K562 (cell line): ENCODE measurements around the gene ANKLE2. TPM values are rescaled to one million over a fixed set of nuclear protein-coding genes. Genes with fewer than 3 reads are reported as not detected.
"Not testable (repeated sequence)": the region's sequence is repeated elsewhere in the genome, so short reads cannot be mapped to it uniquely, and the experiment has no call there.

ENCODE experiments used
- ATAC-seq: fragments of 200-7000 bp; cut with Tn5 transposase; 3 replicates; pipeline ENCODE4 v1.9.1; 2020; ENCODE audit warnings: moderate library complexity
- BruUV-seq: library from RNA; stranded (reverse); fragments of 400-500 nt; replicated peaks from 2 replicates; lab custom pipeline; 2021; lab: Mats Ljungman, UMichigan
- CTCF ChIA-PET: fragments of 300-600 bp; formaldehyde crosslinking; extraction: SDS; loops from one replicate; lab custom pipeline; 2021; ENCODE audit warnings: low intra/inter-chr PET ratio; lab: Yijun Ruan, JAX
- POLR2A ChIA-PET: fragments of 300-600, 350-650 bp; sonication (Branson Sonifier 250); formaldehyde crosslinking; extraction: SDS; loops from one replicate; lab custom pipeline; 2021; ENCODE audit warnings: antibody characterized with exemption, inconsistent platforms; lab: Yijun Ruan, JAX
- DNase-seq, 4 experiments: peaks; one replicate each; pipeline versions ENCODE4 v3.0.0 to v3.0.0-alpha.2; 2011 to 2018; ENCODE audit warnings: low spot score in 3 of 4, mixed read lengths in 3 of 4; ENCODE audit errors: extremely low read depth in 1 of 4
- FAIRE-seq: peaks from 2 replicates; lab custom pipeline; 2011; peaks lifted over from hg19 to GRCh38; lab: Jason Lieb, UNC
- H2AFZ ChIP-seq: 2 replicates; pipeline ENCODE4 v1.6.0; 2011; ENCODE audit warnings: low read depth, low read length, control low read depth, inconsistent platforms
- H3K27ac ChIP-seq: fragments of 200-600 bp; 3 replicates; pipeline ENCODE4 v1.8.0; 2011; ENCODE audit warnings: low read depth, mild to moderate bottlenecking, control low read depth, inconsistent platforms, low read length, moderate library complexity, mixed read lengths; ENCODE audit errors: extremely low read depth
- H3K27me3 ChIP-seq, 2 experiments: fragments of 300-600 bp in 1 of 2; 2 replicates in 1 of 2; 3 replicates in 1 of 2; pipeline versions ENCODE4 v1.6.0 to v1.8.0; 2011; ENCODE audit warnings: inconsistent platforms in 2 of 2, low read length in 2 of 2, mild to moderate bottlenecking in 1 of 2, mixed read lengths in 1 of 2, moderate library complexity in 1 of 2; ENCODE audit not compliant: control insufficient read depth in 2 of 2, insufficient read depth in 2 of 2
- H3K36me3 ChIP-seq: fragments of 300-600 bp; 3 replicates; pipeline ENCODE4 v1.8.0; 2011; ENCODE audit warnings: mild to moderate bottlenecking, low read length, inconsistent platforms; ENCODE audit not compliant: control insufficient read depth, insufficient read depth
- H3K4me1 ChIP-seq, 2 experiments: fragments of 200-600 bp in 1 of 2; replicated peaks in 1 of 2; 2 replicates in 1 of 2; 3 replicates in 1 of 2; pipeline versions ENCODE4 v1.5.1 to v1.8.0; 2011; ENCODE audit warnings: inconsistent platforms in 2 of 2, low read length in 2 of 2, mild to moderate bottlenecking in 1 of 2, mixed read lengths in 1 of 2, moderate library complexity in 1 of 2; ENCODE audit not compliant: control insufficient read depth in 2 of 2, insufficient read depth in 2 of 2
- H3K4me2 ChIP-seq: 2 replicates; pipeline ENCODE4 v1.6.1; 2011; ENCODE audit warnings: low read length, control low read depth, inconsistent platforms, mixed read lengths; ENCODE audit not compliant: insufficient read depth
- H3K4me3 ChIP-seq: fragments of 200-600 bp; sonication (generic), shearing (Covaris generic); 2 replicates; pipeline ENCODE4 v1.5.1; 2016; ENCODE audit warnings: control low read depth, inconsistent platforms
- H3K79me2 ChIP-seq: fragments of 200-600 bp; 3 replicates; pipeline ENCODE4 v1.8.0; 2011; ENCODE audit warnings: low read length, inconsistent platforms; ENCODE audit not compliant: control insufficient read depth, insufficient read depth
- H3K9ac ChIP-seq, 2 experiments: 2 replicates each; pipeline versions ENCODE4 v1.6.0 to v1.6.1; 2011; ENCODE audit warnings: low read depth in 2 of 2, low read length in 2 of 2, control low read depth in 1 of 2, inconsistent platforms in 1 of 2, mild to moderate bottlenecking in 1 of 2, mixed read lengths in 1 of 2; ENCODE audit not compliant: insufficient read depth in 1 of 2
- H3K9me1 ChIP-seq: one replicate; pipeline ENCODE4 v1.6.0; 2011; ENCODE audit warnings: inconsistent platforms, mild to moderate bottlenecking, low read length, moderate library complexity; ENCODE audit not compliant: control insufficient read depth, insufficient read depth
- H3K9me3 ChIP-seq: replicated peaks from 2 replicates; pipeline ENCODE4 v1.5.1; 2011; ENCODE audit warnings: low read depth, low read length, inconsistent platforms; ENCODE audit not compliant: control insufficient read depth, insufficient read depth
- H4K20me1 ChIP-seq: replicated peaks from 2 replicates; pipeline ENCODE4 v1.6.1; 2011; ENCODE audit warnings: low read length, inconsistent platforms, mixed read lengths; ENCODE audit not compliant: control insufficient read depth, insufficient read depth
- HNRNPL ChIP-seq: fragments of 200-400 bp; formaldehyde crosslinking; IDR thresholded peaks from 2 replicates; pipeline ENCODE4 v1.6.1; 2017; ENCODE audit warnings: low read depth, mild to moderate bottlenecking, low read length
- POLR2G ChIP-seq: fragments of 200-400 bp; formaldehyde crosslinking; IDR thresholded peaks from 2 replicates; pipeline ENCODE4 v1.6.1; 2017; ENCODE audit warnings: low read depth, mild to moderate bottlenecking, antibody characterized with exemption, low read length, moderate library complexity
- RBFOX2 ChIP-seq: fragments of 200-400 bp; formaldehyde crosslinking; IDR thresholded peaks from 2 replicates; pipeline ENCODE4 v1.6.1; 2017; ENCODE audit warnings: low read depth, mild to moderate bottlenecking, low read length, moderate library complexity
- ZNF146 ChIP-seq: IDR thresholded peaks from one replicate; pipeline ENCODE4 v1.6.1; 2018; ENCODE audit warnings: missing compliant biosample characterization; ENCODE audit not compliant: unreplicated experiment
- WGBS: fragments of 100-300 bp; shearing (Covaris generic); methylation state at CpG from one replicate; pipeline ENCODE4 v1.1.6; 2016; ENCODE audit warnings: low coverage, mixed read lengths; ENCODE audit not compliant: insufficient coverage; ENCODE audit errors: missing lambda C conversion rate; 5-methylcytosine and 5-hydroxymethylcytosine counted together
- in situ Hi-C: fragments of 300-500 bp; cut with MboI; formaldehyde crosslinking; loops from 4 replicates; pipeline ENCODE4 v1.15.0; 2018; ENCODE audit warnings: inconsistent platforms, mixed read lengths
- intact Hi-C: fragments of 100-400 bp; cut with micrococcal nuclease; formaldehyde crosslinking; loops from 2 replicates; pipeline ENCODE4 v1.14.2; 2022
- polyA plus RNA-seq, 8 experiments: library from polyadenylated mRNA; depleted of rRNA in 4 of 8; stranded (reverse) in 5 of 8; unstranded in 3 of 8; fragments of >200 nt; fragmentation: Nextera tagmentation in 2 of 8; fragmentation: Illumina TruSeq in 1 of 8; extraction: Ambion mirVana in 2 of 8; extraction: Trizol in 1 of 8; gene quantifications; 2 replicates each; pipeline versions ENCODE4 v1.2.1 to v1.2.3, GENCODE V29; 2011 to 2014; ENCODE audit warnings: inconsistent platforms in 1 of 8, missing spikeins in 1 of 8
- total RNA-seq, 7 experiments: library from RNA; depleted of rRNA in 6 of 7; stranded (reverse); fragments of >200 nt in 6 of 7; fragmentation: Illumina TruSeq in 2 of 7; extraction: Trizol in 2 of 7; gene quantifications; 2 replicates each; pipeline versions ENCODE4 v1.2.1 to v1.2.3, GENCODE V29; 2011 to 2021; ENCODE audit warnings: low replicate concordance in 1 of 7

The ANKLE2 gene
- total and polyA plus RNA-seq, 9 of the 15 experiments (the other 6 are each of a cell fraction or from before 2014, with no cell fraction given): 3.2 to 57.7 (median 45.6) TPM

DNA sequence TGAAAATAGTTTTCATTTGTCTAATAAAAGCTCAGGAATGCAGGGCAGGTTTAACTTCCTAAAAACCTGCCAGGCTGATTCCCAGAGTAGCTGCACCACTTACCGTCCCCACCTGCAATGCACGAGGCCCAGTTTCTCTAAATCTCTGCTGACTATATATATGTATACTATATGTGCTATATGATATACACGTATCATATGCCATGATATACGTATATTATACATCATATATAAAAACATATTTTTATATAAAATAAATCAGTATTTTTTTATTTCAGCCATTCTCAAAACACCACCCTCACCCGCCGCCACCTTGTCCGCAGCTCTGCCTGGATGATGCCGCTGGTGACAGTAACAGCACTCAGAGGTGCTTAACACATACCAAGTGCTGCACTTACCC is 2.3 kb downstream of the ANKLE2 start:
- in situ Hi-C loops: no loop called here
- no peak for FAIRE-seq
- no peak for ATAC-seq
- H3K27me3 ChIP-seq: no peaks in the 10 kb centered on the region
- peaks cover 3% of the 10 kb centered on the region for H3K9me1 ChIP-seq
- no TSS peak for BruUV-seq
- intact Hi-C loops: no loop called here
- CTCF ChIA-PET: no interaction called here
- no peak for DNase-seq
- H3K27ac ChIP-seq: no peak overlapping the region
- H3K36me3 ChIP-seq: peaks cover 49% of the 10 kb centered on the region
- H3K9me3 ChIP-seq: no peaks in the 10 kb centered on the region
- WGBS: 96% methylated on average over 8 of the region's 8 CpGs
- H3K4me3 ChIP-seq: no peak overlapping the region
- H3K79me2 ChIP-seq: peaks cover 73% of the 10 kb centered on the region
- no peak overlapping the region for H2AFZ ChIP-seq
- peaks cover 20% of the 10 kb centered on the region for H4K20me1 ChIP-seq
- H3K9ac ChIP-seq: no peak overlapping the region
- POLR2A ChIA-PET: interaction anchor here (1.3 kb wide), 1 partner anchor 8 kb away, joined by 3 read pairs; no protein-coding TSS in a partner anchor
- no peak overlapping the region for H3K4me2 ChIP-seq
- peaks cover 13 to 49% of the 10 kb centered on the region in 2 experiments; a peak in 4 of 5 replicates for H3K4me1 ChIP-seq
- TF ChIP-seq ZNF146 (CRISPR knock-in tag): no peak
- TF ChIP-seq, all 486 proteins: peak for 0

DNA sequence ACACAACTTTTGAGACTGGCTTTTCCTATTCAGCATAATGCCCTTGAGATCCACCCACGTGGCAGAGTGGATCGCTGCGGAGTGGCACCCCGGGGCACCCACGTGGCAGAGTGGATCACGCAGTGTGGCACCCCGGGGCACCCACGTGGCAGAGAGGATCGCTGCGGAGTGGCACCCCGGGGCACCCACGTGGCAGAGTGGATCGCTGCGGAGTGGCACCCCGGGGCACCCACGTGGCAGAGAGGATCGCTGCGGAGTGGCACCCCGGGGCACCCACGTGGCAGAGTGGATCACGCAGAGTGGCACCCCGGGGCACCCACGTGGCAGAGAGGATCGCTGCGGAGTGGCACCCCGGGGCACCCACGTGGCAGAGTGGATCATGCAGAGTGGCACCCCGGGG is 2.8 kb downstream of the ANKLE2 start:
- FAIRE-seq, ATAC-seq, H3K27me3 ChIP-seq, BruUV-seq, H3K4me2 ChIP-seq, H3K9me3 ChIP-seq, CTCF ChIA-PET, intact Hi-C loops, H2AFZ ChIP-seq, H3K9ac ChIP-seq, DNase-seq, H3K27ac ChIP-seq, H3K4me3 ChIP-seq, H3K9me1 ChIP-seq, in situ Hi-C loops: not testable (repeated sequence)
- peaks cover 52% of the 10 kb centered on the region for H3K36me3 ChIP-seq
- TF ChIP-seq RBFOX2: peak; percentile 49; the same call in 1 of the 2 replicates
- TF ChIP-seq HNRNPL: peak; percentile 93
- peak; percentile 39; the same call in 1 of the 2 replicates for TF ChIP-seq POLR2G
- WGBS: 86% methylated on average over 20 of the region's 28 CpGs
- H4K20me1 ChIP-seq: peaks cover 21% of the 10 kb centered on the region
- POLR2A ChIA-PET: interaction anchor here (1.3 kb wide), 1 partner anchor 8 kb away, joined by 3 read pairs; no protein-coding TSS in a partner anchor
- H3K4me1 ChIP-seq: peaks cover 13 to 43% of the 10 kb centered on the region in 2 experiments; a peak in 4 of 5 replicates
- peaks cover 76% of the 10 kb centered on the region for H3K79me2 ChIP-seq
